GM21528 (cell line): ENCODE measurements around the gene SLC6A3.

Experiments used
- ATAC-seq: cut with Tn5 transposase; IDR thresholded peaks from one replicate; pipeline ENCODE4 v1.9.1; 2021; ENCODE audit warnings: mild to moderate bottlenecking, moderate library complexity; ENCODE audit not compliant: unreplicated experiment, low FRiP score

SLC6A3 gene

DNA sequence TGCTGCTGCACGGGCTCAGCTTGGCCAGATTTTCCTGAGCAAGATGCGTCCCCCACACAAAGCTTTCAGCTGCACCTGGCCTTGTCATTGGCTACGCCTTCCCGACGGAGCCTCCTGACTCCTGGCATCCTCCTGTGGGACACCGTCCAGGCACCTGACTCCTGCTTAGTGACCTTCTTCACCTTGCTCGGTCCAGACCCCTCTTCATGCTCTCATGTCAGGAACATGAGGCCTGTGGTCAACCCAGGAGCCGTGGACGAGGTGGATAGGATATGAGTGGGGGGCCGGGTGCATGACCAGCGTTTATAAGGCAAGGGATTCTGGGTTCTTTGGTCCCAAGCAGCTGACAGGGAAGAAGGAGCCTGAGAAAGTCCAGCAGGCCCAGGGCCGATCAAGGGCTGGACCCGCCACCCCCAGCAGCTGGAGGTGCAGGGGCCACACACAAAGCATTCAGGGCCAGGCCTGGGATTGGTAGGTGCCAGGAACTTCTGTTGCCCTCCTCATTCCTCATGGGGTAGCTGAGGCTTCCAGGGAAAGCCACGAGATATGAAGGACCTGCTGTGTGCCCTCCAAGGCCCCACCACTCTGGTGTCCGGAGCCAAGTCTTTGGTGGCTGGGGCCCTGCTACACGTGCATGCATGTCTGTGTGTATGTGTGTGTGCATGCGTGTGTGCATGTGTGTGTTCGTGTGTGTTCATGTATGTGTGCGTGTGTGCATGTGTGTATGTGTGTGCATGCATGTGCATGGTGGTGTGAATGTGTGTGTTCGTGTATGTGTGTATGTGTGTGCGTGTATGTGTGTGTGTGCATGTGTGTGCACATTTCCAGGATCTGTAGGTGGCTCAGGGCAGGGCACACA lies 34.9 kb downstream of the SLC6A3 start:
- ATAC-seq: no peak

DNA sequence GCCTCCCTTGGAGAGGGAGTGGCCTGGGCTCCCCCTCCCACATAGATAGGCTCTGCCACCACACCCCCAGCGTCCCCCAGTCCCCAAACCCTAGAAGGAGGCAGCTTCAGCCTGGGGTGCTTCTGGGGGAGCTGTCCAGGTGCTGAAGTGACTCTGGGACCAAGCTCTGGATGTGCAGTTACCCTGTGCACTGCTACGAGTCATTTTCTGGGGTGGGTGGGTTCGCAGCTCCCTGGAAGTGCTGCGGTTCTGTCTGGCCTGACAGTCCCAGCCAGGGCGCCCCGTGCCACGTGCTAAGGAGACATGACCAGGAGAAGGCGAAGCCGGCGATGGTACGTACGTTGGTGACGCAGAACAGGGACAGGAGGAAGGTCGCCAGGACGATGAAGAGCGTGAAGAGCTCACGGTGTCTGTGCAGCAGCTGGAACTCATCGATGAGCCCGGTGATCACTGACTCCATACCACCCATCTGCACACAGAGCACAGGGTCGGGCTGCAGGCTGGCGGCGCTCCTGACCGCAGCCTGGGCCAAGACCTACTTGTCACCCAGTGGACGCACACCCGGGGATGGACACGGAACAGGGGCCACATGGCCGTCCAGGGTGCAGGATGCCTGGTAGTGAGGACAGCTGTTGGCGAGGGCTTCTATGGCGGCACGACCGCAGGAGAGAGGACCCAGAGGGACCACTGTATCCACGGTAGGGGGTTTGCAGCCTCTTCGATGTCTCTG lies 35.7 kb downstream of the SLC6A3 start:
- no peak for ATAC-seq

- ATAC-seq: no peak
These were observed 38.3 kb downstream of the SLC6A3 start for GRCh38 chr5:1406681-1407640.

DNA sequence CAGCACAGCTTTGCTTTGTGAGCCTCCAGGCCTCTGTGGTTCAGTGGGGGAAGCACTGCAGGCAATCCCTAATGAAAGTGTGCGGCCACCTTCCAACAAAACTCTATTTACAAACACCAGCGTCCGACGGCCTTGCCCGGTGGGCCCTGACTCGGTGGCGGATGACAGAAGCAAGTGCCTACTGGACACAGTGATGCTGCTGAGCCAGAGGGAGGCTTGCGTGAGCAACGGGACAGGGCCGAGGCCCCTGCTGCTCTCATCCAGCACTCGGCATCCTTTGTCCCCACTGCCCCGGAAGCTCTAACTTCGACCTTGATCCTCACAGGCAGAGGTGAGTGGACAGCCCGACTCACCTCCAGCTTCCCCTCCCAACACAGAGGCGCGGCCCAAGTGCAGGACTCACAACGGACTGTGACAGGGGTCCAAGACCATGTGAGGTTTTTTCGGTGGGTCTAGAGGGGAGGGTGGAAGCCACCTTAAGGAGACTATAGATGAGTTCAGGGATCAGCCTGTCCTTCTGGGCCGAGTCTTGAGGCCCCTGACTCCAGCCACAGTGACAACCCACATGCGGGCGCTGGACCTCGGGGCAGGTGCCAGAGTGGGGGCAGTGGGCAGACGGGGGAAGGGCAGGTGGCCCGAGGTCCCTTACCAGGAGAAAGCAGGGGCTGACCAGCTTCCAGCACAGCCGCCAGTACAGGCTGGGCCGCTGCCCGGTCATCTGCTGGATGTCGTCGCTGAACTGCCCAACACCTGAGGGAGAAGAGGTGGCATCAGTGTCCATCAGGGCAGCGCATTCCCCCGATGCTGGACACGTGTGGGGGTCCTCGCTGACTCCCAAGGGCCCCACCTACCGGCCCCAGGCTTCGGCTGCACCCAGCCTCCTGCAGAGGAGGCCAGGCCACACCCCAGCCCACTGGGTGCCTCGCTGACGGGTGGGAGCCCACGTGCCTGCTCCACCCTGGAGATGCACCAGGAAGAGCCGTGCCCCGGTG lies 39.4 kb downstream of the SLC6A3 start:
- ATAC-seq: no peak

DNA sequence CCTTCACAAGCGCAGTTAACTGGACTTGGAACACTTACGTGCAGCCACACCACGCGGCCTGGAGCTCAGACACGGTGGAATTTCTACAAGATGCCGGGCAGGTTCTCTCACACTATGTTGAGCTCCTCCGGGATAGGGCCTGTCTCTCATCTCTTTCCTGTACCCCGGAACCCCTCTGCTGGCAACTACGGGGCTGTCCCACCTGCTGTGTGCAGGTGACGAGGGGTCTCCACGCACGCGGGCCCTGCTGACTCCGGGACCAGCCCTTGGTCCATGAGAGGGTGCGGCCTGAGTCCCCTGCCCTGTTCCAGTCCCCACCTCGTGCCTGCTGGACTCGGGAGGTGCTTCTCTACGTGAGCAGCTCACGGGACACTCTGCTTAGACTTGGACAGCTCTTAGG lies 40.1 kb downstream of the SLC6A3 start:
- ATAC-seq: no peak

- no peak for ATAC-seq
These were observed 41.2 kb downstream of the SLC6A3 start for GRCh38 chr5:1404062-1404461.

GRCh38 chr5:1402611-1403255 lies 42.5 kb downstream of the SLC6A3 start:
- no peak for ATAC-seq

DNA sequence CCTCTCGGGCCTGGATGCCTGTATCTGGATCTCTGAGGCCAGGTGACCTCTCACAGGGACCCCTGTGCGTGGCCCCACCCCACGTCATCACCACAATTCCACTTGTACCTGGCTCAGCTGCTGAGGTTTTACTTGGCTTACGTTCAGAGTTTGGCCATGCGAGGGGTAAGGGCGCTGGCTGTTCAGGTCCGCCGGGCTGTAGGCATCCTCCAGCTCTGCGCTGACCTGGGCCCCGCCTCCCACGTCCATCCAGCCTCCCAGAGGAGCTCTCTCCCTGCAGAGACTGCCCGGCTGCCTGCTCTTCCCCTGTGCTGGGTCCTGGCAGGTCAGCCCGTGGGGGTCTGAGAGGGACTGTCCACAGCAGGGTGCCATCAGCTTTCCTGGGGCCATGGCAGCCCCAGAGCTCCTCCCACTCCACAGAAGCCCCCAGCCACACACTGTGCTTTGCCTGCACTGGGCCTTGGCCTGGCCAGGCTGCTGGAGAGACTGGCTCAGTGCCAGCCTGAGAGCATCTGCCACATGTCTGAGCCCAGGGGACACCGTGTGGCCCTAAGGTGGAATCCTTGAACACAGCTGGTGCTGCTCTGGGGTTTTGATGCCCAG lies 43.6 kb downstream of the SLC6A3 start:
- no peak for ATAC-seq

- ATAC-seq: no peak
These were observed 44.3 kb downstream of the SLC6A3 start for GRCh38 chr5:1400936-1401335.

DNA sequence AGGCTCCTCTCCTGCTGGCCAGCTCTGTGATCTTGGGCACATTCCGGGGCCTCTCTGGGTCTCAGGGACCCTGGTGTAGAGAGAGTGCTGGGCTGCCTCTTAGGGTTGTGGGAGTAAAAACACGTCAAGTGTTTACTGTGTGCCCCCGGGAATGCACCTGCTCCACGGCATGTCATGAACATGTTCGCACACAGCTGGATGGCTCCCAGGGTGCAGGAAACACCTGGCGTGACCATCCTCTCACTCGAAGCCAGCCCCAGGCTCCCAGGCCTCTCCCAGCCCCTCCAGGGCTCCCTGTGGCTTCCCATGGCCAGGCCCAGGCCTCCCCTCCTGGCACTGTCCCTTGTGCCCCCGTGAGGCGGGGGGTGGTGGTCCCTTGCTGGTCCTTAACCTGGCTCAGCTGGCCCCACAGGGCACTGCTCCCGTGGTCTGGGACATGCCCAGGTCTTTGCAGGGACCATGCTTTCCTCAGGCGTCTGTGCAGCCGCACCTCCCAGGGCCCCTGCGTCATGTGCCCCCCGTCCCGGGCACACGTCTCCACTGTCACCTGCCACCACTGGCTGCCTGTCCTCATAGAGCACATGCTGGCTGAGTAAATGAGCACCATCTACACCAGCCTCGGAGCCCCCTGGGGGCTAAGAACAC lies 44.9 kb downstream of the SLC6A3 start:
- ATAC-seq: no peak

DNA sequence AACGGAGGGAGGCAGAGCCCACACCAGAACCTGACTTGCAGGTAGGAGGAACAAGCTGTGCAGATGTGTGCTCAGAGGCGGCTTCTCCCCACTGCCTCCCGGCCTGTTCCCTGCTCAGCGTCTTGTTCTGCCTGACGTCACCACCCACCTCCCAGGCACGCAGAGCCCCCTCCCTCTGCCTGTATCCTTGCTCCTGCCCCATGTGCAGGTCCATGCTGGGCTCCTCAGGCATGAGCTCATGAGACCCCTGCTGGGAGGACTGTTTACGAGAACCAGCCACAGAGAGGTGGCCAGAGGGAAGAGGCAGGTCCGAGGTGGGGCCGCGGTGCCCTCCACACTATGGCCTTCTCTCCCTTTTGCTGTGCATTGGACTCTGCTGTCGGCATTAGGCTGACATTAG lies 45.5 kb downstream of the SLC6A3 start:
- no peak for ATAC-seq

DNA sequence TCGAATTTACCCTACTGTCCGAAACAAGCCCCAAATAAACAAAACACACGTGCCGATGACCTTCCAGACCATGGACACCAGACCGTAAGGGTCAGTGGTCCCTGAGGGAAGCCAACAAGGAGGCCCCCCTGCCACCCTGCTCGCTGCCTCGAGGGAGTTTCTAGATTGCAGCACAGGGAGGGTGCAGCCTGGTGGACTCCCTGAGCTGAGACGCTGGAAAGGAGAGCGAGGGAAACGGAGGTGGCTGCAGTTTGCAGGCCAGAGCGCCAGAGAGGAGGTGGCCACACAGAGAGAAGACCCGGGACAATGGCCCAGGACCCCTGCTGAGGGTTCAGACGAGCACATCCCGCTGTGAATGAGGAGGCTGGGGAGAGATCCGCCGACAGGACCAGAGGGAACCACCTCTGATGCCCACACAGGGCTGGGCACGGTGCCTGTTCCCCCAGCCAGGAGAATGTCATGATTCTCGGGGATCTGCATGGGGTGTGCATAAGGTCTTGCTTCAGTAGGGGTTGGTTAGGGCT lies 48.9 kb downstream of the SLC6A3 start:
- no peak for ATAC-seq

- ATAC-seq: no peak
These were observed 50.1 kb downstream of the SLC6A3 start for GRCh38 chr5:1394881-1395860.

DNA sequence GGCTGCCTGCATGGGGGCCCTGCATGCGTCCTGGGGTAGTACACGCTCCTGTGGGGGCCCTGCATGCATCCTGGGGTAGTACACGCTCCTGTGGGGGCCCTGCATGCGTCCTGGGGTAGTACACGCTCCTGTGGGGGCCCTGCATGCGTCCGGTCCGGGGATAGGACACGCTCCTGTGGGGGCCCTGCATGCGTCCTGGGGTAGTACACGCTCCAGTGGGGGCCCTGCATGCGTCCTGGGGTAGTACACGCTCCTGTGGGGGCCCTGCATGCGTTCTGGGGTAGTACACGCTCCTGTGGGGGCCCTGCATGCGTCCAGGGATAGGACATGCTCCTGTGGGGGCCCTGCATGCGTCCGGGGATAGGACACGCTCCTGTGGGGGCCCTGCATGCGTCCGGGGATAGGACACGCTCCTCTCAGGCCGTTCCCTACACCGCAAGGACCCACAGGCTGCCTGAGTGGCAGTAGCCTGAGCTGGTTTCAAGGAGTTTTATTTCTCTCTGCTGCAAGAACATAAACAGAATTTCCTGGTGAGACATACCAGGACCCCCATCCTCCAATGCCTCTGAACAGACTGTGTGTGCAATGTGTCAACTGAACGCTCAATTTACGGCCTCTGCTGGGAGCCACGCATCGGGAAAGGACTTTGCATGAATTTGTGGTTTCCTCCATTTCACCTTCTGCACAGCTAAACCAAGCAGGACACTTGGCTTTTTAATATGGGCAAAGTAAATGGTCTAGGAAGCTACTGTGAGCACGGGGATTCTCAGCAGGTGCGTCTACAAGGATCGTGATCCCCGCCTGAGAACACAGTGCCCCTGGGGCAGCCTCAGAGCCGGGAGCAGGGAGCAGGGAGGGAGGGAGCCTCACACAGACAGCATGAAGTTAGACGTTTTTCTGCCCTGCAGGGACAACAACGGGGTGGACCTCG lies 51.4 kb downstream of the SLC6A3 start:
- no peak for ATAC-seq

- ATAC-seq: no peak
These were observed 52.3 kb downstream of the SLC6A3 start for GRCh38 chr5:1392801-1393565.
